ENCODE results near the gene DTYMK. TPM values are rescaled to one million over a fixed set of nuclear protein-coding genes. Genes with fewer than 3 reads are reported as not detected.
A peak's percentile ranks its signal among the peaks of the same experiment; 100 is the strongest.
"Not testable (repeated sequence)": the region's sequence is repeated elsewhere in the genome, so short reads cannot be mapped to it uniquely, and the experiment has no call there.

Gene DTYMK
- total and polyA plus RNA-seq, 3 donors from 2014 or later: 16.4 to 30.0 (median 27.4) TPM

- Histone ChIP-seq H3K27me3 (no peaks in the 10 kb centered on the region), H3K36me3 (ENCODE audit: low read depth, missing control alignments) (no peaks in the 10 kb centered on the region), H3K4me1 (no peaks in the 10 kb centered on the region), H3K27ac (no peak overlapping the region), H3K9me3 (no peaks in the 10 kb centered on the region), H3K4me3 (no peak overlapping the region)
- intact Hi-C loops (cut with DNase I; ENCODE audit: low total_unique reads): no loop called here
- TF ChIP-seq CTCF (IDR thresholded peaks at IDR 0.05) (no peak), POLR2A (IDR thresholded peaks at IDR 0.05) (no peak)
- 88 to 91% methylated on average over 23 of the region's 23 CpGs for whole genome bisulfite sequencing, 2 donors
- no peak for DNase-seq
Observed at GRCh38 chr2:241665731-241666440, 20.7 kb downstream of the DTYMK start.

- H3K36me3 ChIP-seq (ENCODE audit: low read depth, missing control alignments); H3K4me1 ChIP-seq; H3K27me3 ChIP-seq; intact Hi-C loops (cut with DNase I; ENCODE audit: low total_unique reads); H3K9me3 ChIP-seq; H3K4me3 ChIP-seq; H3K27ac ChIP-seq; DNase-seq: not testable (repeated sequence)
- WGBS, 2 donors: 93 to 94% methylated on average over 24 of the region's 24 CpGs
Observed at GRCh38 chr2:241662731-241663130, 23.9 kb downstream of the DTYMK start.

- H3K36me3 ChIP-seq (ENCODE audit: low read depth, missing control alignments): no peaks in the 10 kb centered on the region
- no peak for DNase-seq
Observed at GRCh38 chr2:241660593-241661213, 25.9 kb downstream of the DTYMK start.

GRCh38 chr2:241659150-241659739 is 27.4 kb downstream of the DTYMK start:
- 39 to 51% methylated on average over 15 to 26 of the region's 26 CpGs for WGBS, 2 donors
- no peak overlapping the region for H3K27ac ChIP-seq

More at GRCh38 chr2:241660593-241661213, 25.9 kb downstream of the DTYMK start:
- Histone ChIP-seq H3K9me3 (no peaks in the 10 kb centered on the region), H3K4me1 (no peaks in the 10 kb centered on the region), H3K27me3 (no peaks in the 10 kb centered on the region), H3K4me3 (no peak overlapping the region), H3K27ac (no peak overlapping the region)
- 92 to 95% methylated on average over 10 of the region's 14 CpGs for WGBS, 2 donors
- intact Hi-C loops (cut with DNase I; ENCODE audit: low total_unique reads): no loop called here
- TF ChIP-seq CTCF (IDR thresholded peaks at IDR 0.05): no peak
- no peak for TF ChIP-seq POLR2A (IDR thresholded peaks at IDR 0.05)

More at GRCh38 chr2:241659150-241659739, 27.4 kb downstream of the DTYMK start:
- TF ChIP-seq CTCF (IDR thresholded peaks at IDR 0.05) (peak in 2 of 3 experiments; percentile 57 to 59), POLR2A (IDR thresholded peaks at IDR 0.05) (no peak)
- peak; percentile 88 for DNase-seq
- Histone ChIP-seq H3K9me3 (no peaks in the 10 kb centered on the region), H3K27me3 (no peaks in the 10 kb centered on the region), H3K4me1 (no peaks in the 10 kb centered on the region), H3K4me3 (no peak overlapping the region), H3K36me3 (ENCODE audit: low read depth, missing control alignments) (no peaks in the 10 kb centered on the region)
- intact Hi-C loops (cut with DNase I; ENCODE audit: low total_unique reads): no loop called here

Data from testis (tissue), 3 donors.